Glutamatergic neuron (in vitro differentiated cells): Measurements from ENCODE around the gene FAM98A. TPM values are rescaled to one million over a fixed set of nuclear protein-coding genes. Genes with fewer than 3 reads are reported as not detected.

Experiments used
- DNase-seq: peaks from one replicate; pipeline ENCODE4 v3.0.0; 2022
- H3K27ac Mint-ChIP-seq: one replicate; pipeline ENCODE4 v1.8.0; 2020; ENCODE audit warnings: mild to moderate bottlenecking, mixed read lengths, inconsistent platforms; ENCODE audit not compliant: unreplicated experiment
- H3K27me3 Mint-ChIP-seq: one replicate; pipeline ENCODE4 v1.8.0; 2020; ENCODE audit warnings: mild to moderate bottlenecking, moderate library complexity, mixed read lengths, inconsistent platforms; ENCODE audit not compliant: unreplicated experiment
- H3K36me3 Mint-ChIP-seq: one replicate; pipeline ENCODE4 v1.8.0; 2020; ENCODE audit warnings: mild to moderate bottlenecking, mixed read lengths, inconsistent platforms; ENCODE audit not compliant: unreplicated experiment
- H3K4me1 Mint-ChIP-seq: one replicate; pipeline ENCODE4 v1.8.0; 2020; ENCODE audit warnings: mild to moderate bottlenecking, low read depth, mixed read lengths, inconsistent platforms; ENCODE audit not compliant: unreplicated experiment
- H3K4me3 Mint-ChIP-seq: one replicate; pipeline ENCODE4 v1.8.0; 2020; ENCODE audit warnings: mild to moderate bottlenecking, mixed read lengths, inconsistent platforms; ENCODE audit not compliant: unreplicated experiment
- H3K9me3 Mint-ChIP-seq: one replicate; pipeline ENCODE4 v1.8.0; 2020; ENCODE audit warnings: mild to moderate bottlenecking, moderate library complexity, mixed read lengths, inconsistent platforms; ENCODE audit not compliant: unreplicated experiment
- total RNA-seq: library from RNA; stranded (reverse); fragmentation: NEBNext Ultra II Directional; extraction: Animal tissue kit (Norgen Biotek cat#: 25700); gene quantifications from one replicate; pipeline ENCODE4 v1.2.1, GENCODE V29; 2021; ENCODE audit not compliant: unreplicated experiment
- TF ChIP-seq, protein P1 (sequence below): fragments of 200-600 bp; sonication (generic); IDR thresholded peaks from one replicate; pipeline ENCODE4 v1.5.0; 2021; ENCODE audit not compliant: partially characterized antibody, unreplicated experiment

FAM98A gene
- total RNA-seq, 1 donor from 2014 or later, result 38.9 TPM

DNA sequence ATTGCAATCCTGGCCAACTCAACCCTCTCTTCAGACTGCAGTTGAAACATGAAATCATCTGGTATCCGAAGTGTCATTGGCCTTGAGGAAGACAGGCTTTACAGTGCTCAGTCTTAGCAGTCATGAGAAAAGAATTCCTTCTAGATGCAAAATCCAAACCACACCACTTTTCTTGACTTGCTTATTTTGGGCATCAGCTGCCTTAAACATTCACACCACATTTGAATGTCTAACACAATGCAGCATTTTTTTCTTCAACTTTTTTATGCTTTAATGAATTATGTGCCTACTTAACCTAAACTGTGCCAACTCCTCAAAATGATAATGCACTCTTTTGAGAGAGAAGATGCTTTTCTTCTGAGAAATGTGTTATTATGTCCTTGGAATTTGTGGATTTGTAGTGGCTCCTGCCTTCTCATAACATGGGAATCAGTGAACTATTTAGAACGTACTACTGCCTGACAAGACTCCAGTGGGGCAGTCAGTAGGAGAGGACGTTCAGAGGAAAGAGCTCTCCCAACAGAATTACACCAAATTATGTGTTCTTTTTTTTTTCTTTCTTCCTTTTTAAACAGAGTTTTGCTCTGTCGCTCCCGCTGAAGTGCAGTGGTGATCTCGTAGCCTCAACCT lies 3.2 kb upstream of the FAM98A start:
- peaks cover 10% of the 10 kb centered on the region for H3K9me3 Mint-ChIP-seq
- peaks cover 6% of the 10 kb centered on the region for H3K27me3 Mint-ChIP-seq
- no peak overlapping the region for H3K4me3 Mint-ChIP-seq
- DNase-seq, result no peak
- H3K27ac Mint-ChIP-seq, result no peak overlapping the region
- no peaks in the 10 kb centered on the region for H3K36me3 Mint-ChIP-seq
- TF ChIP-seq, protein P1, sequence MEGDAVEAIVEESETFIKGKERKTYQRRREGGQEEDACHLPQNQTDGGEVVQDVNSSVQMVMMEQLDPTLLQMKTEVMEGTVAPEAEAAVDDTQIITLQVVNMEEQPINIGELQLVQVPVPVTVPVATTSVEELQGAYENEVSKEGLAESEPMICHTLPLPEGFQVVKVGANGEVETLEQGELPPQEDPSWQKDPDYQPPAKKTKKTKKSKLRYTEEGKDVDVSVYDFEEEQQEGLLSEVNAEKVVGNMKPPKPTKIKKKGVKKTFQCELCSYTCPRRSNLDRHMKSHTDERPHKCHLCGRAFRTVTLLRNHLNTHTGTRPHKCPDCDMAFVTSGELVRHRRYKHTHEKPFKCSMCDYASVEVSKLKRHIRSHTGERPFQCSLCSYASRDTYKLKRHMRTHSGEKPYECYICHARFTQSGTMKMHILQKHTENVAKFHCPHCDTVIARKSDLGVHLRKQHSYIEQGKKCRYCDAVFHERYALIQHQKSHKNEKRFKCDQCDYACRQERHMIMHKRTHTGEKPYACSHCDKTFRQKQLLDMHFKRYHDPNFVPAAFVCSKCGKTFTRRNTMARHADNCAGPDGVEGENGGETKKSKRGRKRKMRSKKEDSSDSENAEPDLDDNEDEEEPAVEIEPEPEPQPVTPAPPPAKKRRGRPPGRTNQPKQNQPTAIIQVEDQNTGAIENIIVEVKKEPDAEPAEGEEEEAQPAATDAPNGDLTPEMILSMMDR, result no peak
- peaks cover 9% of the 10 kb centered on the region for H3K4me1 Mint-ChIP-seq

DNA sequence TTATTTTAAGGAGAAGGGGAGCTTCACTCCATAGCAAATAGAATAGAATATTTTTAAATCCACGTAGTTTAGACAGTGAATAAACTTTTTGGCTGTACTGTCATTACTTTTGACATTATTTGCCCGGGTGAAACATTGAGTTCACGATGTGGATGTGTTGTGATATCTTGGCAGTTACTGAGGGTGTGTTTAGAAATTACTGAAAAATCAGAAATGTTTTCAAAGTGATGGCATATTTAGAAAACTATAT lies 769 bp upstream of the FAM98A start:
- peaks cover 10% of the 10 kb centered on the region for H3K9me3 Mint-ChIP-seq
- no peaks in the 10 kb centered on the region for H3K36me3 Mint-ChIP-seq
- DNase-seq, result no peak
- TF ChIP-seq, protein P1, result no peak
- H3K4me3 Mint-ChIP-seq, result peak overlapping the region; percentile 99
- peaks cover 6% of the 10 kb centered on the region for H3K27me3 Mint-ChIP-seq
- H3K27ac Mint-ChIP-seq, result peak overlapping the region; percentile 98
- peaks cover 9% of the 10 kb centered on the region for H3K4me1 Mint-ChIP-seq

DNA sequence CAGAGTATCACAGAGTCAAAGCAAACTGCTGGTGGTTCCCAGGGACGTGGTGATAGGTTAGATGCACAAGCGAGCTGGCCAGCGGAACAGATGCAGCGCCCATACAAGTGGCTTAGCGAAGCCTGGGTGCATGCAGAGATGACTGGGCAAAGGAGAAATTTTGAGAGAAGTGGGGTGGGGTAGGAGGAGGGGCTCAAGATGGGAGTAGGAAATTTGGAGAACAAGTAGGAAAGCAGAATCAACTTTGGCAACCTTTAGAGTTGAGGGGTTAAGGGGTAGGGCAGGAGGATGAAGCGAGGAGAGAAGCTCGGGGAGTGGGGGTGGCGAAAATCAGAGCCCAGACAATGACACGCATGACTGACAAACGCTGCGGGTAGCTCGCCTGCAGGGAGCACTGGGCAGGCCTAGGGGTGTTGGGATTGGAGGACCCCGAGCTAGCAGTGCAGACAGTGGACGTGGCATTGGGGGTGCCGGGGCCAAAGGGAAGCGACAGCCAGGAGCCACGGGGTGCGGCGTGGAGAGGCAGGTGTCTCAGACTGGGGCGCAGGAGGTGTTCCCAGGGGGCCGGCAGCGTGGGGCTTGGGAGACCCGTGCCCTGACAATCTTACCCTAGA lies 431 bp downstream of the FAM98A start:
- Mint-ChIP-seq H3K27me3 (peaks cover 6% of the 10 kb centered on the region), H3K9me3 (peaks cover 10% of the 10 kb centered on the region), H3K27ac (peak overlapping the region; percentile 98), H3K36me3 (no peaks in the 10 kb centered on the region), H3K4me3 (peak overlapping the region; percentile 99), H3K4me1 (peaks cover 9% of the 10 kb centered on the region)
- peak; percentile 55 for DNase-seq
- TF ChIP-seq, protein P1, result no peak

DNA sequence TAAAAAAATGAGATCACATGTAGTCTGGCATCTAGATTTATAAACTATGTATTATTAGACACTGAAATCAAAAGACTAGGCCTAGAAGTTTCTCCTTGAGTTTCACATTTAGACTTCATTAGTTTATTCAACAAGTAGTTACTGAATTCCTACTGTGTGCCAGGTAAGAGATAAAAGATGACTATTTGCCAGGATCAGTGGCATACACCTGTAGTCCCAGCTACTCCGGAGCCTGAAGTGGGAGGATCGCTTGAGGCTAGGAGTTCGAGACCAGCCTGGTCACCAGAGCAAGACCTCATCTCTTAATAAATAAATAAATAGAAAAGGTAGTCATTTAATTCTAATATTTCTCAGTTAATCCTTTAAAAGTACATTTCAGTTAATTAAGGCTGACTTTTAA lies 2.1 kb downstream of the FAM98A start:
- TF ChIP-seq, protein P1, result no peak

DNA sequence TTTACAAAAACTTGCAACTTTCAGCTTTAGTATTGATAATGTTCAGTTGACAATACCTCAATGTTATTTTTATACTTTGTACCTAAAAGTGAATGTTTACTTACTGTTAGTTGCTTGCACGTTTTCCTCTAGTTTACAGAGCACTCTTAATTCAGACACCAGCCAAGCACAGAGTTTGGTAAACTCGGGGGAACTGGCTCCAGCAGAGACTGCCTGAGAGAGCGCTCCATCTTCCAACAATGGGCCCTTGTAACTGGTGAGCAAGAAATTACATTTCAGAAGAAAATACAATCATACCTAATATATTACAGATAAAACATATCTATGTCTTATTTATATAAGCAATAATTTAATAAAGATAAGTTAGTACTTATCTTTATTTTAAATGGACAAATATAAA lies 3.7 kb downstream of the FAM98A start:
- H3K27ac Mint-ChIP-seq, result no peak overlapping the region
- peaks cover 10% of the 10 kb centered on the region for H3K9me3 Mint-ChIP-seq
- peaks cover 9% of the 10 kb centered on the region for H3K4me1 Mint-ChIP-seq
- TF ChIP-seq, protein P1, result no peak
- H3K27me3 Mint-ChIP-seq, result peaks cover 6% of the 10 kb centered on the region
- DNase-seq, result no peak
- no peak overlapping the region for H3K4me3 Mint-ChIP-seq
- no peaks in the 10 kb centered on the region for H3K36me3 Mint-ChIP-seq

More for the DNA sequence above, 2.1 kb downstream of the FAM98A start:
- H3K4me1 Mint-ChIP-seq, result peaks cover 9% of the 10 kb centered on the region
- H3K4me3 Mint-ChIP-seq, result no peak overlapping the region
- H3K9me3 Mint-ChIP-seq, result peaks cover 10% of the 10 kb centered on the region
- peaks cover 6% of the 10 kb centered on the region for H3K27me3 Mint-ChIP-seq
- H3K27ac Mint-ChIP-seq, result no peak overlapping the region
- no peak for DNase-seq
- H3K36me3 Mint-ChIP-seq, result no peaks in the 10 kb centered on the region
